AG10803 (cell line): ENCODE measurements around the gene PRND.
"Not testable (repeated sequence)": the region's sequence is repeated elsewhere in the genome, so short reads cannot be mapped to it uniquely, and the experiment has no call there.

ENCODE experiments used
- DNase-seq: peaks from one replicate; pipeline ENCODE4 v3.0.0; 2010; ENCODE audit warnings: low read depth
- H3K4me3 ChIP-seq: 2 replicates; pipeline ENCODE4 v1.5.1; 2011; ENCODE audit warnings: mild to moderate bottlenecking, low read length, control low read depth
- TF ChIP-seq, protein P1 (sequence below): conservative IDR thresholded peaks from 2 replicates; pipeline ENCODE4 v1.5.1; 2011; ENCODE audit warnings: mild to moderate bottlenecking, low read length, control low read depth, inconsistent platforms

The PRND gene

DNA sequence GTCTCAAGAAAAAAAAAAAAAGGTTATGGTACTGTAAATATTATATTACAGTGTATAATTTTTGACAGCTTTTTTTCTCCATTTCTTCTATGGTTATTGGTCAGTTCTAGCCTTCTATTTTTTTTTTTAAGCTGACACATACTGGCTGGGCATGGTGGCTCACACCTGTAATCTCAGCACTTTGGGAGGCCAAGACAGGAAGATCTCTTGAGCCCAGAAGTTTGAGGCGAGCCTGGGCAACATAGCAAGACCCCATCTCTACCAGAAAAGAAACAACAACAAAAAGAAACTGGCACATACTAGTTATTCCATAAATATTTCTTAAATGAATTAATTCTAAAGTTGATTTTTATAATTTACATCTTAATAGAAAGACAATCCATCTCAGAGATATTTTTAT, 27.6 kb upstream of the PRND start:
- no peak for DNase-seq
- TF ChIP-seq, protein P1, sequence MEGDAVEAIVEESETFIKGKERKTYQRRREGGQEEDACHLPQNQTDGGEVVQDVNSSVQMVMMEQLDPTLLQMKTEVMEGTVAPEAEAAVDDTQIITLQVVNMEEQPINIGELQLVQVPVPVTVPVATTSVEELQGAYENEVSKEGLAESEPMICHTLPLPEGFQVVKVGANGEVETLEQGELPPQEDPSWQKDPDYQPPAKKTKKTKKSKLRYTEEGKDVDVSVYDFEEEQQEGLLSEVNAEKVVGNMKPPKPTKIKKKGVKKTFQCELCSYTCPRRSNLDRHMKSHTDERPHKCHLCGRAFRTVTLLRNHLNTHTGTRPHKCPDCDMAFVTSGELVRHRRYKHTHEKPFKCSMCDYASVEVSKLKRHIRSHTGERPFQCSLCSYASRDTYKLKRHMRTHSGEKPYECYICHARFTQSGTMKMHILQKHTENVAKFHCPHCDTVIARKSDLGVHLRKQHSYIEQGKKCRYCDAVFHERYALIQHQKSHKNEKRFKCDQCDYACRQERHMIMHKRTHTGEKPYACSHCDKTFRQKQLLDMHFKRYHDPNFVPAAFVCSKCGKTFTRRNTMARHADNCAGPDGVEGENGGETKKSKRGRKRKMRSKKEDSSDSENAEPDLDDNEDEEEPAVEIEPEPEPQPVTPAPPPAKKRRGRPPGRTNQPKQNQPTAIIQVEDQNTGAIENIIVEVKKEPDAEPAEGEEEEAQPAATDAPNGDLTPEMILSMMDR: no peak
- H3K4me3 ChIP-seq: no peak overlapping the region

DNA sequence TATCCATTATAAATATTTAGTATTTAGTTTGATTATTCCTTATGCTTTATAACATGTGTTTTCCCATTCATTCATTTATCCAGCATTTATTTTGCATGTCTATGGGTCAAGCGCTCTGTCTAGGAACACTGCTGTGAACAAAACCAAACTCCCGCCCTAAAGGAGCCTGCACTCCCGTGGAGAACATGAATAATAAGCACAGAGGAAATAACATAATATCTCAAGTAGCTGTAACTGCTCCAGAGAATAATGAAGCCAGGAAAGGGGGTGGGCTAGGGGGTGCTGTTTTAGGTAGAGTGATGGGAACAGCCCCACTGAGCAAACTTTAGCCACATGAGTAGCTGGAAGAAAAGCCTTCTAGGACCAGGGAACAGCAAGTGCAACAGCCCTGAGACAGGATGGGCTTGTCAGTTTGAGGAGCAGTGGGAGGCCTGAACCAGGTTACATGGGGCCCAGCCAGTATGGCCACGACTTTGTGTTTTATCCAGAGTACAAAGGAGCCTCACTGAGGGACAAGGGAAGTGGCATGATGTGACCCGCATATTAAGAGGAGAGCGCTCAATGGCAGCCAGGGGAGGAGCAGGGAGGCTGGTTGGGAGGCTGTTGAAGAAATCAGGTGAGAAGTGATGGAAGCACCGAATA, 24.4 kb upstream of the PRND start:
- TF ChIP-seq, protein P1: no peak
- no peak overlapping the region for H3K4me3 ChIP-seq
- DNase-seq: no peak

DNA sequence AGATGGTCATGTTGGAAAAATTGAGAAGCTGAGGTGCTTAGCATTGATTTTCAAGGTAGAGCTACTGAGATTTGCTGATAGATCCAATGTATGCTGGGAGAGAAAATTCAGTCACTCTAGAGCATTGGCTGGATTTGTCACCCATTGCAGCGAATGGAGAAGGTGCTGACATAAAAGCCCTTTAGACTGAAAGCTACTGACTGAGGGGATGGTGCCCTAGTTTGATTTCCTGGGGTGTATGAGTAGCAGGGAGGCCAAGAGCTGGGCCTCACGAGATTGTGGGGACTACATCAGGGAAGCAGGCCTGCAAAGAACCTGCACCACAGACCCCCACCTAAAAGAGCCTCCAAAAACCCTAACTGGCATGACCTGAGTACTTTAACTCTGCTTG, 23.9 kb upstream of the PRND start:
- TF ChIP-seq, protein P1: no peak
- DNase-seq: no peak
- H3K4me3 ChIP-seq: no peak overlapping the region

DNA sequence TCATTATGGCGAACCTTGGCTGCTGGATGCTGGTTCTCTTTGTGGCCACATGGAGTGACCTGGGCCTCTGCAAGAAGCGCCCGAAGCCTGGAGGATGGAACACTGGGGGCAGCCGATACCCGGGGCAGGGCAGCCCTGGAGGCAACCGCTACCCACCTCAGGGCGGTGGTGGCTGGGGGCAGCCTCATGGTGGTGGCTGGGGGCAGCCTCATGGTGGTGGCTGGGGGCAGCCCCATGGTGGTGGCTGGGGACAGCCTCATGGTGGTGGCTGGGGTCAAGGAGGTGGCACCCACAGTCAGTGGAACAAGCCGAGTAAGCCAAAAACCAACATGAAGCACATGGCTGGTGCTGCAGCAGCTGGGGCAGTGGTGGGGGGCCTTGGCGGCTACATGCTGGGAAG, 22.5 kb upstream of the PRND start:
- DNase-seq: no peak
- TF ChIP-seq, protein P1: no peak
- H3K4me3 ChIP-seq: no peak overlapping the region

- no peak overlapping the region for H3K4me3 ChIP-seq
- TF ChIP-seq, protein P1: no peak
- no peak for DNase-seq
Measured at GRCh38 chr20:4699957-4700356, 21.8 kb upstream of the PRND start.

DNA sequence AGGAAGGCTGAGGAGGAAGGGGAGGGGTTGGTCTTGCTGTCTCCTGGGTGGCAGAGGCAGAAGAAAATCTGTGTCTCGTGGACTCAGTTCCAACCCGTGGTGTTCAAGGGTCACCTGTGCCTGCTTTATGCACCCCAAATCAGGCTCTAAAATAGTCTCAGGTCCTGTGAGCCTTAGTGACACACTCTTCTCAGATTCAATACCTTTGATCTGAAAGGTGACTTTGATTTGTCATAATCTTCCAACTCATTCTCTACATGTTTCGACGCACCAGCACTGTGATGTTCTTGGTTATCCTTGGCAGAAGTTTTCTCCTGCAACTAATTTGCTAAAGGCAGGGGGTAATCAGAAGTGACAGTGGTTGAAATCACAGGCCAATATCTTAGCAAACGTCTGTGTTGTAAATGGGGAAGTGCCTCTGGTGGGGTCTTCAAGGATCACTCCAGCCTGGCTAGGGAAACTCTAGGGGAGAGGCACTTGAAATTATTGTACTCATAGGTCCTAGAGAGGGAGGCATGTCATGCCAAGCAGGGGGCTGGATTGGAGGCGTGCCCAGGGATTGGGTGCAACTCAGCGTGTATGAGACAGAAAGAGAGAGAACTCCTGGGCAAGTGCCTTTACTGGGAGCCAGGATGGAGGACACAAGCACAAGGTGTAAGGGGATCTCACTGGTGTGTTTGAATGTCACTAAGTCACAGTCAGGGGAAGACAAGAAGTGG, 19.0 kb upstream of the PRND start:
- H3K4me3 ChIP-seq: no peak overlapping the region
- TF ChIP-seq, protein P1: no peak
- DNase-seq: no peak

DNA sequence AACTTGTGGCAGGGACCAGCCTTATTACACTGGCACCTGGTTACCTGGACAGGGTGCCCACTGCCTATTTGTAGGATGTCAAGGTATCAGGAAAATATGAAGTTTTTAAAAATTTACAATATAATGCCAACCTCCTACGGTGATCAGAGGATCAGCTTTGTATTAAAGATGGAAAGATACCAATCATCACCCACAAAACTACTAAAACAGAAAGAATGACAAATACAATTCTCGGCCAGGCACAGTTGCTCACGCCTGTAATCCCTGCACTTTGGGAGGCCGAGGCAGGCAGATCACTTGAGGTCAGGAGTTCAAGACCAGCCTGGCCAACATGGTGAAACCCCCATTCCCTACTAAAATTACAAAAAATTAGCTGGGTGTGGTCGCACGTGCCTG, 18.4 kb upstream of the PRND start:
- no peak overlapping the region for H3K4me3 ChIP-seq
- TF ChIP-seq, protein P1: no peak
- DNase-seq: no peak

DNA sequence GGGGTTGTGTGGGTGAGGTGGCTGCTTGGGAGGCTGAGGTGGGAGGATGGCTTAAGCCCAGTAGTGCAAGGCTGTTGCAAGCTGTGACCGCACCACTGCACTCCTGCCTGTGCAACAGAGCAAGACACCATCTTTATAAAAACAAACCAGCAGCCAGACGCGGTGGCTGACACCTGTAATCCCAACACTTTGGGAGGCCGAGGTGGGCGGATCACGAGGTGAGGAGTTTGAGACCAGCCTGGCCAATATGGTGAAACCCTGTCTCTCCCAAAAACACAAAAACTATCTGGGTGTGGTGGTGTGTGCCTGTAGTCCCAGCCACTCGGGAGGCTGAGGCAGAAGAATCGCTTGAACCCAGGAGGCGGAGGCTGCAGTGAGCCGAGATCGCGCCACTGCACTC, 14.8 kb upstream of the PRND start:
- not testable (repeated sequence) for H3K4me3 ChIP-seq, DNase-seq
